ENCODE data around the gene HPCA. TPM values are rescaled to one million over a fixed set of nuclear protein-coding genes. Genes with fewer than 3 reads are reported as not detected.
A peak's percentile ranks its signal among the peaks of the same experiment; 100 is the strongest.

HPCA gene
- total and polyA plus RNA-seq, 2 experiments from 2014 or later = not detected

GRCh38 chr1:32869923-32870614 lies 16.2 kb upstream of the HPCA start:
- TF ChIP-seq EZH2 (IDR thresholded peaks at IDR 0.05; ENCODE audit: insufficient read depth, poor library complexity, severe bottlenecking) = no peak
- TF ChIP-seq EZH2phosphoT487 (IDR thresholded peaks at IDR 0.05; ENCODE audit: insufficient read depth, low read depth) = no peak
- no peaks in the 10 kb centered on the region for H4K20me1 ChIP-seq (ENCODE audit: insufficient read depth)
- no peaks in the 10 kb centered on the region for H3K27me3 ChIP-seq (replicated peaks; ENCODE audit: insufficient read depth)
- no peaks in the 10 kb centered on the region; the same call in 1 of the 2 replicates for H3F3A ChIP-seq (ENCODE audit: insufficient read depth)
- no peak overlapping the region for H3K27ac ChIP-seq
- no peak for DNase-seq
- WGBS, 2 experiments (ENCODE audit: low coverage in 1 of 2, low lambda C conversion rate in 2 of 2, missing lambda C conversion rate in 2 of 2) = 22 to 59% methylated on average over 2 to 14 of the region's 16 CpGs
- no peaks in the 10 kb centered on the region for H3K9me3 ChIP-seq (ENCODE audit: low read depth)
- H3K9ac ChIP-seq = no peak overlapping the region
- in situ Hi-C loops (cut with MboI) = no loop called here
- no peak overlapping the region for H3K4me2 ChIP-seq (ENCODE audit: unreplicated experiment)
- no peak overlapping the region for H2AFZ ChIP-seq
- no peaks in the 10 kb centered on the region for H3K36me3 ChIP-seq (ENCODE audit: low read depth)
- H3K4me1 ChIP-seq (ENCODE audit: insufficient read depth) = no peaks in the 10 kb centered on the region; the same call in 1 of the 2 replicates
- H3K9me2 ChIP-seq (ENCODE audit: insufficient read depth) = no peaks in the 10 kb centered on the region
- H3K79me2 ChIP-seq (ENCODE audit: insufficient read depth) = no peaks in the 10 kb centered on the region
- peak overlapping the region; percentile 51 for H3K4me3 ChIP-seq

GRCh38 chr1:32870615-32871363 lies 15.5 kb upstream of the HPCA start, which contains the start of gene FNDC5:
TSS of gene FNDC5 (minus strand) at chr1:32870912.
- Histone ChIP-seq H3K9me3 (ENCODE audit: low read depth) (no peaks in the 10 kb centered on the region), H3K4me3 (peak within 1 kb of the TSS; percentile 66), H2AFZ (peak within 1 kb of the TSS; percentile 41; the same call in 1 of the 2 replicates), H4K20me1 (ENCODE audit: insufficient read depth) (no peaks in the 10 kb centered on the region), H3K27me3 (replicated peaks; ENCODE audit: insufficient read depth) (no peaks in the 10 kb centered on the region), H3K79me2 (ENCODE audit: insufficient read depth) (no peaks in the 10 kb centered on the region), H3K4me2 (ENCODE audit: unreplicated experiment) (peak within 1 kb of the TSS; percentile 81), H3K4me1 (ENCODE audit: insufficient read depth) (no peaks in the 10 kb centered on the region; the same call in 1 of the 2 replicates), H3F3A (ENCODE audit: insufficient read depth) (no peaks in the 10 kb centered on the region; the same call in 1 of the 2 replicates), H3K9ac (peak within 1 kb of the TSS; percentile 52; the same call in 1 of the 2 replicates), H3K27ac (no peak within 1 kb of the TSS), H3K36me3 (ENCODE audit: low read depth) (no peaks in the 10 kb centered on the region), H3K9me2 (ENCODE audit: insufficient read depth) (no peaks in the 10 kb centered on the region)
- in situ Hi-C loops (cut with MboI) = no loop called here
- TF ChIP-seq EZH2phosphoT487 (IDR thresholded peaks at IDR 0.05; ENCODE audit: insufficient read depth, low read depth) (no peak), EZH2 (IDR thresholded peaks at IDR 0.05; ENCODE audit: insufficient read depth, poor library complexity, severe bottlenecking) (no peak)
- DNase-seq = peak; percentile 60
- WGBS, 2 experiments (ENCODE audit: low coverage in 1 of 2, low lambda C conversion rate in 2 of 2, missing lambda C conversion rate in 2 of 2) = 6 to 8% methylated on average over 32 to 44 of the region's 99 CpGs

- in situ Hi-C loops (cut with MboI) = no loop called here
- Histone ChIP-seq H3K36me3 (ENCODE audit: low read depth) (no peaks in the 10 kb centered on the region), H3K79me2 (ENCODE audit: insufficient read depth) (no peaks in the 10 kb centered on the region), H3K27me3 (replicated peaks; ENCODE audit: insufficient read depth) (no peaks in the 10 kb centered on the region), H2AFZ (peak overlapping the region; percentile 41; the same call in 1 of the 2 replicates), H3K9me2 (ENCODE audit: insufficient read depth) (no peaks in the 10 kb centered on the region), H4K20me1 (ENCODE audit: insufficient read depth) (no peaks in the 10 kb centered on the region), H3K4me2 (ENCODE audit: unreplicated experiment) (peak overlapping the region; percentile 81), H3K27ac (no peak overlapping the region), H3F3A (ENCODE audit: insufficient read depth) (no peaks in the 10 kb centered on the region; the same call in 1 of the 2 replicates), H3K9ac (no peak overlapping the region), H3K9me3 (ENCODE audit: low read depth) (no peaks in the 10 kb centered on the region), H3K4me1 (ENCODE audit: insufficient read depth) (no peaks in the 10 kb centered on the region; the same call in 1 of the 2 replicates), H3K4me3 (peak overlapping the region; percentile 66; the same call in 1 of the 2 replicates)
- WGBS, 2 experiments (ENCODE audit: low coverage in 1 of 2, low lambda C conversion rate in 2 of 2, missing lambda C conversion rate in 2 of 2) = 29 to 38% methylated on average over 13 of the region's 13 CpGs
- DNase-seq = peak; percentile 61
- TF ChIP-seq EZH2 (IDR thresholded peaks at IDR 0.05; ENCODE audit: insufficient read depth, poor library complexity, severe bottlenecking) = peak; percentile 28
- TF ChIP-seq EZH2phosphoT487 (IDR thresholded peaks at IDR 0.05; ENCODE audit: insufficient read depth, low read depth) = no peak
These were observed 14.7 kb upstream of the HPCA start for GRCh38 chr1:32871364-32872191.

- no peaks in the 10 kb centered on the region for H3K9me3 ChIP-seq (ENCODE audit: low read depth)
- H4K20me1 ChIP-seq (ENCODE audit: insufficient read depth) = no peaks in the 10 kb centered on the region
- 56 to 67% methylated on average over 7 of the region's 7 CpGs for WGBS, 2 experiments (ENCODE audit: low coverage in 1 of 2, low lambda C conversion rate in 2 of 2, missing lambda C conversion rate in 2 of 2)
- H3K36me3 ChIP-seq (ENCODE audit: low read depth) = no peaks in the 10 kb centered on the region
- H2AFZ ChIP-seq = no peak overlapping the region
- no peak overlapping the region for H3K4me2 ChIP-seq (ENCODE audit: unreplicated experiment)
- no peaks in the 10 kb centered on the region; the same call in 1 of the 2 replicates for H3K4me1 ChIP-seq (ENCODE audit: insufficient read depth)
- no peaks in the 10 kb centered on the region; the same call in 1 of the 2 replicates for H3F3A ChIP-seq (ENCODE audit: insufficient read depth)
- H3K4me3 ChIP-seq = no peak overlapping the region
- no peak for DNase-seq
- no peak overlapping the region for H3K27ac ChIP-seq
- H3K27me3 ChIP-seq (replicated peaks; ENCODE audit: insufficient read depth) = no peaks in the 10 kb centered on the region
- no peaks in the 10 kb centered on the region for H3K9me2 ChIP-seq (ENCODE audit: insufficient read depth)
- in situ Hi-C loops (cut with MboI) = no loop called here
- no peak for TF ChIP-seq EZH2phosphoT487 (IDR thresholded peaks at IDR 0.05; ENCODE audit: insufficient read depth, low read depth)
- no peak for TF ChIP-seq EZH2 (IDR thresholded peaks at IDR 0.05; ENCODE audit: insufficient read depth, poor library complexity, severe bottlenecking)
- H3K79me2 ChIP-seq (ENCODE audit: insufficient read depth) = no peaks in the 10 kb centered on the region
- no peak overlapping the region for H3K9ac ChIP-seq
These were observed 14.2 kb upstream of the HPCA start for GRCh38 chr1:32872192-32872460.

Measured in GM23248 (cell line).